Measurements from ENCODE around the gene PAFAH1B2.
A peak's percentile ranks its signal among the peaks of the same experiment; 100 is the strongest.
"Not testable (repeated sequence)": the region's sequence is repeated elsewhere in the genome, so short reads cannot be mapped to it uniquely, and the experiment has no call there.

Gene PAFAH1B2

DNA sequence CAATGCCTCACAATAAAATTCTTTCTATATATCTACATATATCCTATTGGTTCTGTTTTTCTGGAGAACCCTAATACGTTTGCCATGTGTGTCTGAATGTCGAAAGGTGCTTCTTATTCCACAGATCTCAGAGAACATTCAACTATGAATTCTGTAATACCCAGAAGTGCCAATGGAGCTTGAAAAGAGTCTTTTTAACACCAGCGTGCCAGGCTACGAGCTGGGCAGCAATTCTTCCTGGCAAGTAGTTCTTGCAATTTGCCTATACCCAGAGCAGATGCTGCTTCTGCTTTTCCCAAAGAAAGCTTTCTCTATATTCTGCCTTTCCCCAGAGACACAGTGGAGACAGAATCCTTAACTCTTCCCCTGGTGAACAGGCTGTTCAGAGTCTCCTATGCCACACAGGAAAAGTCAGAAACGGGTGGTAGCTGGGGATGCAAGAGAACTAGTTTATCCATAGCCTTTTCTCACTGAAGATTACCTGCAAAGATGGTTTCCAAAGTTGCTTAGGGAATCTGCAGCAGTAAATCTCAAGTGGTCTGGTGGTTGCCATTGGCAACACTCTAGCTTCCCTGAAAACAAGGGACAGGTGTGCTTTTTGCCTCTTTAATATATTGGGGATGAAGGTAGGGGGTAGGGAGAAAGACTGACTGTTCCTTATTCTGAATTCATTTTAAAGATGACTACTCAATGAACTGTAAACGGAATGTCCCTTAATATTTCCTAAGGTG is 16.8 kb upstream of the PAFAH1B2 start:
- DNase-seq (ENCODE audit: low spot score) (no peak), FAIRE-seq (no peak)

DNA sequence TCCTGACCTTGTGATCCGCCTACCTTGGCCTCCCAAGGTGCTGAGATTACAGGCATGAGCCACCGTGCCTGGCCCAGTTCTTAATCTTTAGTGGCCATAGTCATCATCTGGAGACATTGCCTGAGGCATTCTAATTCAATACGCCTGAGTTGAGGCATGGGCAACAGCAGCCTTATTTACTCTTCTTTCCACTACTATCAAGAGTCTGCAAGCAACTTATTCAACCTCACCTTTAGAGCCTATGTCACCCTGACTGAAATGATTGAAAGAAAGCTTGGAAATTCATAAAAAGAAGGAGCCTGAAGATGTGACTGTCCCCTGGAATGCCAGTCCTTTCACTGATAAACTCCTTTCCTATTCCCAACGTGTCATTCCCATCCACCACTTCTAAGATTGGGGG is 15.8 kb upstream of the PAFAH1B2 start:
- DNase-seq (ENCODE audit: low spot score) = no peak
- FAIRE-seq = no peak

DNA sequence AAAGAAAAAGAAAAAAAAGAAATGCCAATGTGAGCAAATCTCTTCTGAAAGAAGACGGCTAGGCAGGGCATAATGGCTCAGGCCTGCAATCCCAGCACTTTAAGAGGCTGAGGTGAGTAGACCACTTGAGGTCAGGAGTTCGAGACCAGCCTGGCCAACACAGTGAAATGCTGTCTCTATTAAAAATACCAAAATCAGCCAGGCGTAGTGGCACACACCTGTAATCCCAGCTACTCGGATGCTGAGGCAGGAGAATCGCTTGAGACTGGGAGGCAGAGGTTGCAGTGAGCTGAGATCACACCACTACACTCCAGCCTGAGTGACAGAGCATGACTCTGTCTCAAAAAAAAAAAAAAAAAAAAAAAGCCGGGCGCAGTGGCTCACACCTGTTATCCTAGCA is 13.7 kb upstream of the PAFAH1B2 start:
- not testable (repeated sequence) for DNase-seq (ENCODE audit: low spot score); FAIRE-seq

DNA sequence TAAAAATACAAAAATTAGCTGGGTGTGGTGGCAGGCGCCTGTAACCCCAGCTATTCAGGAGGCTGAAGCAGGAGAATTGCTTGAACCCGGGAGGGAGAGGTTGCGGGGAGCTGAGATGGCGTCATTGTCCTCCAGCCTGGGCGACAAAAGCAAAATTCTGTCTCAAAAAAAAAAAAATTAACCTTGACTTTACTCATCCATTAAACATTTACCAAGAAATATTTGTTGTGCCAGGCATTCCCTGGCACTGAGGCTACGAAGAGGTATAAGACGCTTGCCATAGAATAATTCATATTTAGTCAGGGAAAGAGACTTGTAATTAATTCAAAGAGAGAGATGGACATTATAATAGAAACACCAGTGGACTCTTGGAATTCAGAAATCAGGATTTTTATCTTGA is 13.2 kb upstream of the PAFAH1B2 start:
- DNase-seq (ENCODE audit: low spot score) (no peak), FAIRE-seq (no peak)

DNA sequence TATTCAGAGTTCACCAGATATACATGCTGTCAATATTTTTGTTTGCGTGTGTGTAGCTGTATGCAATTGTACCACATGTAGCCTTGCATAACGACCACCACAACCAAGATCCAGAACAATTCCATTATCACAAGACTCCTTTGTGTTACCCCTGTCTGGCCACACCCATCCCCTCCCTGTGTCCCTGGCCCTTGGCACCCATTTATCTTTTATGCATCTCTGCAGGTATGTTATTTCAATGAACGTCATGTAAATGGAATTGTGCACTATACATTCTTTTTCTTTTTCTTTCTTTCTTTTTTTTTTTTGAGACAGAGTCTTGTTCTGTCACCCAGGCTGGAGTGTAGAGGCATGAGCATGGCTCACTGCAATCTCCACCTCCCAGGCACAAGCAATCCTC is 9.7 kb upstream of the PAFAH1B2 start:
- FAIRE-seq = no peak

DNA sequence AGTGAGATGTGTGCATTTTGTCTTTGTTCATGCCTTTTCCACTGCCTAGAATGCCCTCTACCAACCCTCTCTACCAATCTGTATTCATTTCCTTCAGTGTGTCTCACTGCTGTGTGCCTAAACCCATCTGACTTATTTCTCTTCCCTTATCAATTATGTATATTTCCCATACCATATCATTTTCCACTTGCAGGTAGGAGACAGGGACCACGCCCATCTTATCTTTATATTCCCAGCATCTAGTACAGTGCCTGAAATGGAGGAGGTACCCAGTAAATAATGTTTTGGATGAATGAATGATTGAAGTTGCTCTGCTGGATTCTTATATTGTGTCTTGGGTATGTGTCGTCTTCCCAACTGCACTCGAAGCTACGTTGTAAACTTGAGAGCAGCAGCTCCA is 9.1 kb upstream of the PAFAH1B2 start:
- not testable (repeated sequence) for DNase-seq (ENCODE audit: low spot score); FAIRE-seq

More for the DNA sequence above, 9.7 kb upstream of the PAFAH1B2 start:
- DNase-seq (ENCODE audit: low spot score) = no peak

DNA sequence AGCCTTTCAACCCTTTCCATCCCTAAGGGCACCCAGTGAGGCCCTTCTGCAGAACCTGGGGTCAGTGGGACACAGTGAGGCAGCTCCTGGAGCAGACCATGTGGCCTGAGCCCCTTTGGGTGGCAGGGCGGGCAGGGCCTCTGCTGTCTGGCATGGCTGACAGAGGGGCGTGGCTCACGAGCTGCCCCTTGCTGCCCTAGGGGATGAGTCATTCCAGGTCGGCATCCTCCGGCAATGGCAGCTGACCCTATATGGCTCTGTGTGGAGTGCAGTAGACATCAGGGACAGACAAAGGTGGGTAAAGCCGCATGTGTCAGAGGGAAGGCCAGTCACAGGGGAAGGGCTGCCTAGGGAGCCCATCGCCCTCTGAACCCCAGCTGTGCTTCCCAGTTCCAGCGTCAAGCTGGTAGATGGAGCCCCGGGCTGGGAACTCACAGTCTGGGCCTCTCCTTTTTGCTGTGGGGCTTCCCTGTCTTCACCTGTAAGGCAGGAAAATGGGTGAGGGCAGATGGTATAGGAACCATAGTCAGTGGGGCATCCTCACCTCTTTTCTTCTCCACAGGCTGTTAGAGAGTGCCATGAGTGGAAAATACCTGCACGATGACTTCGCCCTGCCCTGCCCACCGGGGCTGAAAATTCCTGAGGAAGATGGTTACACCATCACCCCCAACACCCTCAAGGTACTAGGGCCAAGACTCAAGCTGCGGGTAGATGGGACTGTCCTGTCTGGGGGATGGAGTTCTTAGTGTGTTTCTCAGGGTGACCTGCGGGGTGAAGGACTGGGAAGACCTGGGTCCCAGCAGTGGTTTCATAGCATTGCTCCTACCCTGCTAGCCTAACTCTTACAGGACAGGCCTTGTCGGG is 6.6 kb upstream of the PAFAH1B2 start:
- FAIRE-seq = peak; percentile 96
- DNase-seq (ENCODE audit: low spot score) = not testable (repeated sequence)

DNA sequence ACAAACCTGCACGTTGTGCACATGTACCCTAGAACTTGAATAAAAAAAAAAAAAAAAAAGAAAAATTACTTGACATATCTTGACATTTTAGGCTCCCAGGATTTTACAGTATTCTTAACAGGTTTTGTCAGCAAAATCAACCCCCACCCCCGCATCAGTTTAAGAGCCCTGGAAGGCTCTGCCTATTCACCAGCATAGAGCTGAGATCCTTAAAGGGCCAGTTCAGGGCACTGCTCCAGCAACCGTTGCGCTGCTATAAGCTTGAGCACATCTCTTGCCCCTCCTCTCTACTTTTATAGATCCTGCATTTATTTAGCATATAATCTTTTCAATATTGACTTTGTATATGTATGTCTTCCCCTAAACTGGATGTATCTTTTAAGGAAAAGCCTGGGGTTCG is 697 bp upstream of the PAFAH1B2 start:
- DNase-seq (ENCODE audit: low spot score) (peak; percentile 40), FAIRE-seq (no peak)

DNA sequence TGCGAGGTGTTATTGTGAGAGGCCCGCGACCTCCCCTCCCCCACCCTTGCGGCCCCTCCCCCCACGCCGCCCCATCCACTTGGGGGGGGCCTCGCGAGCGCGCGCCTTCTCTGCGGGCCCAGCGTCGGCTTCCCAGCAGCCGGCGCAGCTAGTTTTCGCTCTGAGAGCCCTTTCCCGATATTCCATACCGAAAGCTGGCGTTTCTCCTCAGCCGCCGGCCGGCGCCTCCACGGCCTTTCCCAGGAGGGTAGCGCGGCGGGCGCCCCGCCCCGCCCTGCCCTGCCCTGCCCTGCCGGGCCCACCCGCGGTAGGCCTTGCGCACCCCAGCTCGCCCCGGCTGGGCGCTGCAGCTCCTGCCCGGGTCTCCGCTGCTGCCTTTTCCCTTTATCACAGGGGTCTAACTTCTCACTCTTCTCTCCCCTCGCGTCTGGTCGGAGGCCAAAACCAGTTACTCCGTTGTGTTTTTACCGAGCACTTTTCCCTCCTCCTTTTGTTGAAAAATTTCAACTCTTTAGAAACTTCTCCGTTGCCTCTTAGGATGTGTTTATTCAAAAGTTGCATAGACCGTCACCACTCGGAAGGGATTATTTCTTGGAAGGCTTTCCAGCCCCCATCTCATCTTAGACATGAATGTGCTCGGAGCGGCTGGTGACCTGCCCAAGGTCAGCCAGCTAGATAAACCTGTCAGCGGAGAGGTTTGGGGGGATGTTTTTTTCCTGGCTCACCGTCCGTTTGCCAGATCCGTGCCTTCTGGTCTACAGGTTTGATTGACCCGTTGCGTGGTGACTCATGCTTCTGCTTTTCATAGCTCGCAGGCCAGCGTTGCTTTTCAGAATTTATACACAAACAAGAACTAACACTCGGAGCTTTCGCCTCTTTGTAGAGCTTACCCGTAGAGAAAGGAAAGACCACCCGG is 648 bp downstream of the PAFAH1B2 start:
- DNase-seq (ENCODE audit: low spot score) (peak; percentile 56), FAIRE-seq (no peak)

DNA sequence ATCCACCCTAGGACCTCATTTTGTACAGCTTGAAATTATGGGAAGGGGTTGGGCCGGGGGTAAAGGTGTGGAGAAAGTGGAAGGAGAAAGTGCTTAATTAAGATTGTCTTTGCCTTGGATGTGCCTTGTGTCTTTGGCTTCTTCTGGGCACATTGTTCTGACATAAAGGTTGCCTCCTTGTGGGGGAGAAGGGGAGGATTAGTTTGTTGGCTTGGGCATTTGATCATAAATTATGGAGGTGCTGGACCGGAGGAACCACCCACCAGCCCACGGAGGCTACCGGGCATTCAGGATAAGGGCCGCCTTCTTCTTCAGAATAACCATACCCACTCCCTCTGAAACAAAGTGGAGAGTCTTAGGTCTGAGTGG is 1.3 kb downstream of the PAFAH1B2 start:
- DNase-seq (ENCODE audit: low spot score) (peak; percentile 20), FAIRE-seq (no peak)

DNA sequence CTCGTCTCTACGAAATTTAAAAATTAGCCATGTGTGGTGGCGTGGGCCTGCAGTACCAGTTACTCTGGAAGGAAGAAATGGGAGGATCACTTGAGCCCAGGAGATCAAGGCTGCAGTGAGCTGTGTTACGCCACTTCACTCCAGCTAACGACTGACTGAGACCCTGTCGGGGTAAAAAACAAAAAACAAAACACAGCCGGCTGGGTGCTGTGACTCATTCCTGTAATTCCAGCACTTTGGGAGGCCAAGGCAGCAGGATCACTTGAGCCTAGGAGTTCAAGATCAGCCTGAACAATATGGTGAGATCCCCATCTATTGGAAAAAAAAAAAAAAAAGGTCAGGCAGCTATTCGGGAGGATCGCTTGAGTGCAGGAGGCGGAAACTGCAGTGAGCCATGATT is 2.4 kb downstream of the PAFAH1B2 start:
- no peak for DNase-seq (ENCODE audit: low spot score)
- no peak for FAIRE-seq

DNA sequence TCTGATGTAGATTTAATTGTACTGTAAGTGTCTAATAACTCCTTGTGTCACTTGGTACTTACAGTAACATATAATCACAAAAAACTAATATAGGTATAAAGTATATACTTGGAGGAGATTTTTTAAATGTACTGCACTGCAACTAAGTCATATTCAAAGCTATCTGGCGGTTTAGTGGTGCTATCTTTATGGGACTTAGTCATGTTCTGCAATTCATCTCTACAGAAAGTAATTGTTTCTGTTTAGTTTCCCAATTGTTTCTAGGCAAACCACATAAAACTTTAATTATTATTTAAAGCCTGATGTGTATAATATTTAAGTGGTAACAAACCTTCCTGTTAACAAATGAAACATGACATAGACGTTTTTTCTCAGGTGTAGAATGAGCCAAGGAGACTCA is 8.0 kb downstream of the PAFAH1B2 start:
- DNase-seq (ENCODE audit: low spot score) (no peak), FAIRE-seq (no peak)

DNA sequence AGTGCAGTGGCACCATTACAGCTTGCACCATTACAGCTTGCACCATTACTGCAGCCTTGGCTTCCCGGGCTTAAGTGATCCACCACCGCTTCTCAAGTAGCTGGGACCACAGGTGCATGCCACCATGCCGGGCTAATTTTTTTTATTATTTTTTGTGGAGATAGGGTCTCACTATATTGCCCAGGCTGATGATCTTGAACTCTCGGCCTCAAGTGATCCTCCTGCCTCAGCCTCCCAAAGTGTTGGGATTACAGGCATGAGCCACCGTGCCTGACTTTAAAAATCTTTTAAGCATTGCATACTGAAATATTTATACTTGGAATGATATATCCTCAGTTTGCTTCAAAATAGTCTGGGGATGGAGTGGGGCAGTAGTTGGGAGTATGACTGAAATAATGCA is 10.4 kb downstream of the PAFAH1B2 start:
- FAIRE-seq (no peak), DNase-seq (ENCODE audit: low spot score) (no peak)

DNA sequence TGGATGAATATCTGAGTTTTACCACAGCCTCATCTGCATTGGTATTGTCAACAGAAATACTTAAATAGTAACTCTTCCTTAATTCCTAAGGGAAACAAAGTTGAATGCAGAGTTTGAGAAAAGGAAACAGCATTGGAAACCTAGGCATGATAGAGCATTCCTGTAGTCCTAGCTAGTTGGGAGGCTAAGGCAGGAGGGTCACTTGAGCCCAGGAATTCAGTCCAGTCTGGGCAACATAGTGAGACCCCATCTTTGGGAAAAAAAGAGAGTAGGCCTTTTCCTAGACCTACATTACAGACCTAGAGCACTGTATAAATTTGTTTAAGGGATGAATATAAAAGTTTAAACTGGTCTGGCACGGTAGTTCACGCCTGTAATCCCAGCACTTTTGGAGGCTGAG is 13.4 kb downstream of the PAFAH1B2 start:
- FAIRE-seq (no peak), DNase-seq (ENCODE audit: low spot score) (no peak)

DNA sequence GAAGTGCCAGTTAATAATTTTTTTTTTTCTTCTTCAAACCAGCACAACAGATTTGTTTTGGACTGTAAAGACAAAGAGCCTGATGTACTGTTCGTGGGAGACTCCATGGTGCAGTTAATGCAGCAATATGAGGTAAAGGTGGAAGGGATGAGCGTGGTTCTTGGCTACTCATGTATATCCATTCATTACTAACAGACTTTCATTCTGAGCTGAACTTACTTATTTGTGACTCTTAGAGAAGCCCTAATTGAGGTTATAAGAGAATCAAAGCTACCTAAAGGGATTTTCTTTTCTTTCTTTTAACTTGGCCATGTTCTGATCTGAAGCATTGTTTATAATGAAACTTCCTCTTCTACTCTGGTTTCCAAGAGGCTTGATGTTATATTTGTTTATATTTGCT is 15.8 kb downstream of the PAFAH1B2 start:
- FAIRE-seq (no peak), DNase-seq (ENCODE audit: low spot score) (no peak)

DNA sequence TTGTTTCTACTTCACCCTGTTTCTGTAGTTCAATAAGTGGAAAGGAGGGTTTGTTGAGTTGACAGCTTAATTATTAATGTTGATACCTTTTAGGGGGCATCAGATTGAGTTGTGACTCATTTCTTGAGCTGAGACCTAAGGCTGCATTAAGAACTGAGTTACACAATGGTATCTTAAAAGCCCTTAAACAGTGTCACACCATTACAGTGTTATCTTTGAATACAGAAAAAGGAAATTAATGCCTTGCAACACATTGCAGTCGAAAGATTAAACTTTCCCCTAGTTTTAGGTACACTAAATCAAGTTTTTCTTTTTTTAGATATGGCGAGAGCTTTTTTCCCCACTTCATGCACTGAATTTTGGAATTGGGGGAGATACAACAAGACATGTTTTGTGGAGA is 16.7 kb downstream of the PAFAH1B2 start:
- no peak for FAIRE-seq

DNA sequence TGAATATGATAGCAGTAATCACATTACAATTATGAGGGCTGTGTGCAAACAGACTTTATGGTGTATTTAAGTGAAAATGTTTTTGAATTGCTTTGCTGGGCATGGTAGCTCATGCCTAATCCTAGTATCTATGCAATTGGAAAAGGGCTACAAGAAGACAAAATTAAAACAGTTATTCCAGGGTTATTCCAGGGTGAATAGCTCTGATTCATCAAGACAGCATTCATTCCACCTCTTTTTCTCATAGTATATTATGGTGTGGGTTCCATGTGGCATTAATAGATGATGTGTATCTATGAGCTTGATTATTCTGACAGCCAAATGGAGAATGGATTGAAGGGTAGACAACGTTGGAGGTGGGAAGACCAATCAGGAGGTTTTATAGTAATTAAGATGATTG is 22.4 kb downstream of the PAFAH1B2 start:
- no peak for FAIRE-seq
- no peak for DNase-seq (ENCODE audit: low spot score)

More for the DNA sequence above, 16.7 kb downstream of the PAFAH1B2 start:
- DNase-seq (ENCODE audit: low spot score) = no peak

DNA sequence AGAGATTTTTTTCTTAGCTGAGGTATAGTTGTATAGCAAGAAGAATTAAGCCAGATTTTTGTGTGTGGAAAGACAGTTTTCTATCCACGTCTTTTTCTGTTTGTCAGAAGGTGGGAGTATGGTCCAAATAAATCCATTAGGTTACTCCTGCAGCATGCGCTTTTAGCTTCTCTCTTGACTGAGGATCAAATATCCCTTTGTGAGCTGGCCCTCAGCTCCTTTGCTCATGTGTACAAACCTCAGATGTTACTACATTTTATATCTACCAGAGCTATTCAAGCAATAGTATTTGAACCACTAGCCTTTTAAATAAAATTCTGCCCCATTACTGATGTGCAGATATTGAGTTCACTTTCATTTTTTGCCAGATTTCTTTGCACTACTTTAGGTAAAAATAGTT is 25.6 kb downstream of the PAFAH1B2 start:
- no peak for FAIRE-seq

DNA sequence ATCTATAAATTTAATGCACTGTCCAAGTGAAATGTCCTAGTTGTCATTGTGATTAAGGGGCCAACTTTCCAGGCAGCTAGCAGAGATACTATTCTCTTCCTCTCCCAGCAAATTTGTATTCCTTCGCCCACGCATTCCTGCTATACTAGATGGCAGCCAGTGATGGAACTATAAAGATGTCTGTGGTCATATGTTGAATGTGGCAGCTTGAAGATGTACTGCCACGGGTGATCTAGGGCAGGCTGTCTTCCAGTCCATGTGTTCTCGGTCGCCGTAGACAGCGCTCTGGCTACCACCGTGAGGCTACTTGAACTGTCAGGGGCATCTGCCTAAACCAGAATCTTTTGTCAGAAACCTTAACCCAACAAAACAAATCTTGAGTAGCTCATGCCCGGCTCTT is 26.1 kb downstream of the PAFAH1B2 start:
- no peak for FAIRE-seq

More for the DNA sequence above, 25.6 kb downstream of the PAFAH1B2 start:
- no peak for DNase-seq (ENCODE audit: low spot score)

DNA sequence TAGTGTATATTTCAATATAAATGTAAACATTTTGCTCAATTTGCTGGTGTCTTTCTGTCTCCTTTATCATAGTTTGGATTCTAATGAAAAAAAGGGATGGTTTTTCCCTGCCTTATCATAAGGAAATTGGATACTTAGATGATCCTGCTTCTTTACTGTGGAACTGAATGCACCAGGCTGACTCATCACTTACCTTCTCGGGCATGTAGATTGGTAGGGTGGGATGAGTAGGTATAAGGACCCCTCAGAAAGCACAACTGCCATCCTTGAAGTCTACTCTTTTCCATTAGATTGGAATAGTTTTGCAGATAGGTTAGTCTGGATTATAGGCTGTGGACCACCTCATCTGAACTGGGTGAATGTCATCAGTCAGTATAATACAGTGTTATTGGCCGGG is 26.9 kb downstream of the PAFAH1B2 start:
- FAIRE-seq (no peak), DNase-seq (ENCODE audit: low spot score) (no peak)

More for the DNA sequence above, 26.1 kb downstream of the PAFAH1B2 start:
- DNase-seq (ENCODE audit: low spot score) = no peak

DNA sequence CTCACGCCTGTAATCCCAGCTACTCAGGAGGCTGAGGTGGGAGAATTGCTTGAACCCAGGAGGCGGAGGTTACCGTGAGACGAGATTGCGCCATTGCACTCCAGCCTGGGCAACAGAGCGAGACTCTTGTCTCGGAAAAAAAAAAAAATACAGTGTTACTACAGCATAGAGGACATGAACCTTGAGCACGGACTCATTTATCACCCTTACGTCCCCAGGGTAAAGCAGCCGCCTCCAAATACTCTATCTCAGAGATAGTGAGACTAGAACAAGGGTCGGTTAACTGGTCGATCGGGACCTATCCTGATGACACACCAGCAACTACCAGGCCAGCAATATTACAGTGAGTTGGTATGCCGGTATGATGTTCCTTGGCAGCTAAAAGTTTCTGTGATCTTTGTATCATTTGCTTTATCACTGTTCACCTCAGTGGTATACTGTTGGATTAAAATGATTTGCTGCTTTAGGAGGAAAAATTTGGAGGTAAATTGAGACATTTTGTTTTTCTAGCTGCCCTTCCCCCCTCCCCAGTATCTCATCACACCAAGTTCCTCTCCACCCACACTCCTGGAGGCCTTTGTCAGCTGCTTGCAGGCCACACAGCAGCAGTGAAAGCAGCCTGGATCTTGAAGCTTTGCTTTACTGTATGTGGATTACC is 27.4 kb downstream of the PAFAH1B2 start:
- FAIRE-seq (no peak), DNase-seq (ENCODE audit: low spot score) (no peak)

Data from urothelium cell line (cell line).